Mesenchymal stem cell (in vitro differentiated cells and primary cell): ENCODE measurements around the gene CTXN2.
A peak's percentile ranks its signal among the peaks of the same experiment; 100 is the strongest.

Source experiments
- DNase-seq: peaks from one replicate; pipeline ENCODE4 v3.0.0-alpha.2; 2013
- H2AFZ ChIP-seq: one replicate; pipeline ENCODE4 v1.6.1; 2013; ENCODE audit warnings: low read depth, mild to moderate bottlenecking, control low read depth, inconsistent platforms, low read length, moderate library complexity
- H2AK5ac ChIP-seq: 2 replicates; pipeline ENCODE4 v1.6.1; 2013; ENCODE audit warnings: low read length, moderate library complexity, mild to moderate bottlenecking, inconsistent platforms; ENCODE audit not compliant: severe bottlenecking
- H2BK120ac ChIP-seq: one replicate; pipeline ENCODE4 v1.6.1; 2013; ENCODE audit warnings: low read depth, mild to moderate bottlenecking, inconsistent platforms, low read length, moderate library complexity
- H2BK12ac ChIP-seq, 2 experiments: one replicate each; pipeline ENCODE4 v1.6.1; 2013; ENCODE audit warnings: inconsistent platforms in 2 of 2, low read length in 2 of 2, mild to moderate bottlenecking in 2 of 2, moderate library complexity in 2 of 2, control low read depth in 1 of 2
- H2BK15ac ChIP-seq: one replicate; pipeline ENCODE4 v1.6.1; 2013; ENCODE audit warnings: mild to moderate bottlenecking, low read depth, inconsistent platforms; ENCODE audit not compliant: poor library complexity, severe bottlenecking
- H2BK5ac ChIP-seq: 2 replicates; pipeline ENCODE4 v1.6.1; 2013; ENCODE audit warnings: low read depth, mild to moderate bottlenecking, low read length, control low read depth, inconsistent platforms; ENCODE audit not compliant: poor library complexity, severe bottlenecking
- H3K14ac ChIP-seq, 2 experiments: one replicate each; pipeline ENCODE4 v1.6.1; 2013; ENCODE audit warnings: inconsistent platforms in 2 of 2, low read length in 2 of 2, control low read depth in 1 of 2, mild to moderate bottlenecking in 1 of 2, moderate library complexity in 1 of 2
- H3K18ac ChIP-seq, 2 experiments: one replicate each; pipeline ENCODE4 v1.6.1; 2013; ENCODE audit warnings: inconsistent platforms in 2 of 2, low read length in 2 of 2, control low read depth in 1 of 2, low read depth in 1 of 2, mild to moderate bottlenecking in 1 of 2
- H3K23ac ChIP-seq, 2 experiments: one replicate each; pipeline ENCODE4 v1.6.1; 2013; ENCODE audit warnings: inconsistent platforms in 2 of 2, low read length in 2 of 2, mild to moderate bottlenecking in 2 of 2, moderate library complexity in 2 of 2, control low read depth in 1 of 2
- H3K27ac ChIP-seq: 2 replicates; pipeline ENCODE4 v1.5.1; 2013; ENCODE audit warnings: mild to moderate bottlenecking, moderate library complexity, low read length, control low read depth, inconsistent platforms; ENCODE audit not compliant: poor library complexity, severe bottlenecking
- H3K27me3 ChIP-seq, 2 experiments: 2 replicates each; pipeline versions ENCODE4 v1.6.1 to v1.7.0; 2013; ENCODE audit warnings: low read length in 2 of 2, mild to moderate bottlenecking in 2 of 2, moderate library complexity in 2 of 2, control low read depth in 1 of 2, inconsistent platforms in 1 of 2; ENCODE audit not compliant: control insufficient read depth in 1 of 2, insufficient read depth in 1 of 2
- H3K36me3 ChIP-seq, 2 experiments: 2 replicates each; pipeline versions ENCODE4 v1.6.1 to v1.7.0; 2013; ENCODE audit warnings: low read length in 2 of 2, control low read depth in 1 of 2, inconsistent platforms in 1 of 2, low read depth in 1 of 2, mild to moderate bottlenecking in 1 of 2; ENCODE audit not compliant: insufficient read depth in 2 of 2, control insufficient read depth in 1 of 2
- H3K4ac ChIP-seq, 2 experiments: one replicate each; pipeline ENCODE4 v1.6.1; 2013; ENCODE audit warnings: inconsistent platforms in 2 of 2, low read length in 2 of 2, mild to moderate bottlenecking in 2 of 2, moderate library complexity in 2 of 2, control low read depth in 1 of 2, low read depth in 1 of 2
- H3K4me1 ChIP-seq: 2 replicates; pipeline ENCODE4 v1.6.1; 2013; ENCODE audit warnings: low read depth, low read length, control low read depth; ENCODE audit not compliant: control insufficient read depth, insufficient read depth
- H3K4me2 ChIP-seq: 2 replicates; pipeline ENCODE4 v1.6.1; 2013; ENCODE audit warnings: low read length, mild to moderate bottlenecking, inconsistent platforms; ENCODE audit not compliant: poor library complexity, severe bottlenecking
- H3K4me3 ChIP-seq, 2 experiments: 2 replicates each; pipeline versions ENCODE4 v1.5.1 to v1.7.0; 2013; ENCODE audit warnings: low read length in 2 of 2, mild to moderate bottlenecking in 2 of 2, control low read depth in 1 of 2, low read depth in 1 of 2; ENCODE audit not compliant: insufficient read depth in 1 of 2
- H3K79me1 ChIP-seq: replicated peaks from 2 replicates; pipeline ENCODE4 v1.6.1; 2013; ENCODE audit warnings: mild to moderate bottlenecking, control low read depth, low read length, inconsistent platforms; ENCODE audit not compliant: poor library complexity, severe bottlenecking
- H3K9ac ChIP-seq: 2 replicates; pipeline ENCODE4 v1.7.0; 2013; ENCODE audit warnings: mild to moderate bottlenecking, low read length, moderate library complexity
- H3K9me3 ChIP-seq: 2 replicates; pipeline ENCODE4 v1.7.0; 2013; ENCODE audit warnings: mild to moderate bottlenecking, low read length; ENCODE audit not compliant: control insufficient read depth
- H4K8ac ChIP-seq: one replicate; pipeline ENCODE4 v1.6.1; 2013; ENCODE audit warnings: inconsistent platforms, mild to moderate bottlenecking, low read length, moderate library complexity
- H4K91ac ChIP-seq: one replicate; pipeline ENCODE4 v1.6.1; 2013; ENCODE audit warnings: mild to moderate bottlenecking, low read length, inconsistent platforms
- WGBS: methylation state at CpG from one replicate; pipeline ENCODE4 v1.1.7; 2013; ENCODE audit warnings: mixed read lengths; 5-methylcytosine and 5-hydroxymethylcytosine counted together

CTXN2 gene

DNA sequence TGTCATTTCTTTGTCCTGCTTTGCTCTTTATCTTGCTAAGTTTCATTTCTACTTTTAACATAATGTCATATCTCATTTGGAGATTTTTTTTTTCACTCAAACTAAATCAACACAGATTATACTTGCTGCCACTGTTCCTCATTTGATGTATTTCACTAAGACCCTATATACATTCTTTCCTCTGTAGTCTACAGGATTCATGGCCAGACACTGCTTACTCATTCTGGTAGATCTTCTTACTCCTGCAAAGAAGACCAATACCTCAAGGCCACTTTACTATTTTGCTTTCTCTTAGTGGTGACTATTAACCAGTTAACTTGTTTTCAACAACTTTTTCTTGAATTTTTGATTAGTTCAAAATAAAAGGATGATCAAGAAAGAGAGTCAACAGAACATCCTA, 44.1 kb upstream of the CTXN2 start:
- Histone ChIP-seq H3K9me3 (no peaks in the 10 kb centered on the region), H2BK120ac (no peak overlapping the region), H3K4me3 (no peak overlapping the region), H4K91ac (no peak overlapping the region), H4K8ac (no peak overlapping the region), H3K79me1 (peaks cover 4% of the 10 kb centered on the region), H2AK5ac (no peak overlapping the region), H2BK15ac (no peak overlapping the region), H3K4ac (no peak overlapping the region), H3K27ac (no peak overlapping the region), H2BK12ac (no peak overlapping the region), H3K27me3 (no peaks in the 10 kb centered on the region), H3K18ac (no peak overlapping the region), H3K4me2 (no peak overlapping the region), H3K9ac (no peak overlapping the region), H2BK5ac (no peak overlapping the region), H3K23ac (no peak overlapping the region), H3K36me3 (no peaks in the 10 kb centered on the region), H3K14ac (no peak overlapping the region), H3K4me1 (no peaks in the 10 kb centered on the region), H2AFZ (no peak overlapping the region)
- DNase-seq: no peak

GRCh38 chr15:48149858-48150257, 41.6 kb upstream of the CTXN2 start:
- no peak overlapping the region for H2AFZ ChIP-seq
- WGBS: 25% methylated on average over 4 of the region's 4 CpGs
- no peak overlapping the region for H3K18ac ChIP-seq
- H3K4me3 ChIP-seq: no peak overlapping the region
- H3K9ac ChIP-seq: no peak overlapping the region
- H2BK120ac ChIP-seq: no peak overlapping the region
- H3K27me3 ChIP-seq: no peaks in the 10 kb centered on the region
- no peak overlapping the region for H3K14ac ChIP-seq
- no peak overlapping the region for H3K23ac ChIP-seq
- DNase-seq: peak; percentile 22
- H4K8ac ChIP-seq: no peak overlapping the region
- peak overlapping the region; percentile 56 for H3K27ac ChIP-seq
- no peak overlapping the region for H2BK12ac ChIP-seq
- H3K4me2 ChIP-seq: no peak overlapping the region
- H2BK5ac ChIP-seq: no peak overlapping the region
- H4K91ac ChIP-seq: no peak overlapping the region
- no peaks in the 10 kb centered on the region for H3K4me1 ChIP-seq
- no peak overlapping the region for H2AK5ac ChIP-seq
- peaks cover 2% of the 10 kb centered on the region for H3K79me1 ChIP-seq
- no peak overlapping the region for H3K4ac ChIP-seq
- no peak overlapping the region for H2BK15ac ChIP-seq
- H3K9me3 ChIP-seq: no peaks in the 10 kb centered on the region
- no peaks in the 10 kb centered on the region for H3K36me3 ChIP-seq

GRCh38 chr15:48153526-48153925, 37.9 kb upstream of the CTXN2 start:
- no peak overlapping the region for H2BK12ac ChIP-seq
- H4K91ac ChIP-seq: no peak overlapping the region

GRCh38 chr15:48168616-48169015, 22.8 kb upstream of the CTXN2 start:
- Histone ChIP-seq H3K4me2 (no peak overlapping the region), H3K14ac (no peak overlapping the region), H3K36me3 (no peaks in the 10 kb centered on the region), H3K27me3 (no peaks in the 10 kb centered on the region), H4K8ac (no peak overlapping the region), H2BK15ac (no peak overlapping the region), H3K4me1 (no peaks in the 10 kb centered on the region), H3K23ac (no peak overlapping the region), H2AK5ac (no peak overlapping the region), H3K4me3 (no peak overlapping the region), H2AFZ (no peak overlapping the region), H3K79me1 (peaks cover 9% of the 10 kb centered on the region), H3K27ac (no peak overlapping the region), H2BK5ac (no peak overlapping the region), H2BK120ac (no peak overlapping the region), H2BK12ac (no peak overlapping the region), H3K18ac (no peak overlapping the region), H3K9me3 (no peaks in the 10 kb centered on the region), H3K4ac (no peak overlapping the region), H3K9ac (no peak overlapping the region), H4K91ac (no peak overlapping the region)
- whole genome bisulfite sequencing: no CpG with 5 or more reads among the region's 3 CpGs
- no peak for DNase-seq

More at GRCh38 chr15:48153526-48153925, 37.9 kb upstream of the CTXN2 start:
- H4K8ac ChIP-seq: no peak overlapping the region
- H3K27me3 ChIP-seq: no peaks in the 10 kb centered on the region
- H3K14ac ChIP-seq: no peak overlapping the region
- H3K23ac ChIP-seq: no peak overlapping the region
- no peak overlapping the region for H3K4me3 ChIP-seq
- no peak overlapping the region for H2AFZ ChIP-seq
- H3K27ac ChIP-seq: no peak overlapping the region
- H2AK5ac ChIP-seq: no peak overlapping the region
- no peak for DNase-seq
- H3K18ac ChIP-seq: no peak overlapping the region
- H3K9ac ChIP-seq: no peak overlapping the region
- H2BK120ac ChIP-seq: no peak overlapping the region
- WGBS: no CpG with 5 or more reads among the region's 2 CpGs
- H3K36me3 ChIP-seq: no peaks in the 10 kb centered on the region
- H3K79me1 ChIP-seq: peaks cover 2% of the 10 kb centered on the region
- no peak overlapping the region for H3K4me2 ChIP-seq
- H3K9me3 ChIP-seq: no peaks in the 10 kb centered on the region
- no peaks in the 10 kb centered on the region for H3K4me1 ChIP-seq
- no peak overlapping the region for H2BK15ac ChIP-seq
- no peak overlapping the region for H2BK5ac ChIP-seq
- no peak overlapping the region for H3K4ac ChIP-seq
